ENCODE data around the gene DOCK8.

DOCK8 gene

GRCh38 chr9:419571-420171, 205.0 kb downstream of the DOCK8 start:
- DNase-seq (ENCODE audit: low read depth) = no peak

GRCh38 chr9:421896-422295, 207.2 kb downstream of the DOCK8 start:
- no peak for DNase-seq (ENCODE audit: low read depth)

GRCh38 chr9:426264-426663, 211.6 kb downstream of the DOCK8 start:
- no peak for DNase-seq (ENCODE audit: low read depth)

GRCh38 chr9:426976-427375, 212.3 kb downstream of the DOCK8 start:
- no peak for DNase-seq (ENCODE audit: low read depth)

GRCh38 chr9:431701-432100, 217.0 kb downstream of the DOCK8 start:
- DNase-seq (ENCODE audit: low read depth) = no peak

GRCh38 chr9:436482-436881, 221.8 kb downstream of the DOCK8 start:
- DNase-seq (ENCODE audit: low read depth) = no peak

GRCh38 chr9:437066-437465, 222.4 kb downstream of the DOCK8 start:
- no peak for DNase-seq (ENCODE audit: low read depth)

GRCh38 chr9:437574-438001, 222.9 kb downstream of the DOCK8 start:
- no peak for DNase-seq (ENCODE audit: low read depth)

GRCh38 chr9:438066-438465, 223.4 kb downstream of the DOCK8 start:
- DNase-seq (ENCODE audit: low read depth) = no peak

DNA sequence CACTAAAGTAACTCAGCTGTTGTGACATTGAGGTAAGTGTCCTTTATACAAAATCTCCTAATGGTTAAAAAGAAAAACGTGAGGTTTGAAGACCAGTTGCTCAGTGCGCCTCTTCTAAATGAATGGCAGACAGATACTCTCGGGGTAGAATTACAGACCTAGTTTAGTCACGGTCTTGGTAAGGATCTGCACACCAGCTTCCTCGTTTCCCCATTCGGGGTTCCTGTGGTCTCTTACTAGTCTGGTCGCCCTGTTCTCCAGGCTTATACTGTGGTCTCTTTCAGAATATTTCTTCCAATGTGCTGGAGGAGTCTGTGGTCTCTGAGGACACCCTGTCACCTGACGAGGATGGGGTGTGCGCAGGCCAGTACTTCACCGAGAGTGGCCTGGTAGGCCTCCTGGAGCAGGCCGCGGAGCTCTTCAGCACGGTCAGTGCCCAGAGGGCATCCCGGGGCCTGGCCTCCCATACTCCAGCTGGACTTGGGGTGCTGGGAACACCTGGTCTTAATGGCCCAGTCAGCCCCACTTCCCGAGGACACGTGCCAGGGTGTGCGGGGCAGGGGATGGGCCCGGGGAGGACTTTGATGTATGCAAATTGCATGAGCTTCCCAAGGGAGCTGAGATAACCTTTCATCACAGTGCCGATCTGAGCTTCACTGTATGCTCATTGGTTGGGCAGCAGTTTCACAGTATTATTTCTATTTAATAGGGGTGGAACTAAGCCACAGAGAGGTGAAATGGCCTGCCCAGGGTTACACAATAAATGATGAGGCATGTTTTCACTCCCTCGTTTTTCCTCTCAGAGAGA, 224.5 kb downstream of the DOCK8 start:
- DNase-seq (ENCODE audit: low read depth) = no peak

DNA sequence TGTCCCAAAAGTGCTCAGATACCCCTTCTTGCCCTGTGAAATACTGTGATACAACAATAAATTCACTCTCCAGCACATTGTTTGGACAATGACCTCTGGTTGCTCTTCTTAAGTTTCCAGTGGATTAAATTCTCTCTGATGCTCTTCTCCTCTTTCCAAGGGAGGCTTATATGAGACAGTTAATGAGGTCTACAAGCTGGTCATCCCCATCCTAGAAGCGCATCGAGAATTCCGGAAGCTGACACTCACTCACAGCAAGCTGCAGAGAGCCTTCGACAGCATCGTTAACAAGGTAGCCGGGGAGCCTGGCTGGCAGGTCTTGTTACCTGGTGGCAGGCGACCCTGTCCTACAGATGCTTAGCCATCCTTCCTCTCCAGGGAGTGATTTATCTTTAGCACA, 226.5 kb downstream of the DOCK8 start:
- no peak for DNase-seq (ENCODE audit: low read depth)

DNA sequence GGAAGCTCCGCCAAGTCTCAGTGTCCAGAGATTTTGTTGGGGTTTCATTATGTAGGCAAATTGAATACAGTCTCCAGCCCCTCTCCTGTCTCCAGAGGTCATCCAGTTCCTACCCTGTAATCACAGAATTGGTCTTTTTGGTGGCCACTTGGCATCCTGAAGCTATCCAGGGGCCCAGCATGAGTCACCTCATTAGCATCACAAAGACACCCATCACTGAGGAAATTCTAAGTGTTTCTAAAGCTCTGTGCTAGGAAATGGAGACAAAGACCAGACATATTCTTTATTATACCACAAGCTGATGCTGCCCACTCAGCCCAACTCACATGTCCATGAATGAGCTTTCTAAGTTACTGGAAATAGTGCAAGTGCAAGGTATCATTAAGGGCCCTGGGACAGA, 229.9 kb downstream of the DOCK8 start:
- DNase-seq (ENCODE audit: low read depth) = no peak

GRCh38 chr9:445033-445432, 230.4 kb downstream of the DOCK8 start:
- no peak for DNase-seq (ENCODE audit: low read depth)

- no peak for DNase-seq (ENCODE audit: low read depth)
Observed at GRCh38 chr9:446074-446699, 231.5 kb downstream of the DOCK8 start.

GRCh38 chr9:447230-448025, 232.8 kb downstream of the DOCK8 start:
- DNase-seq (ENCODE audit: low read depth) = peak; percentile 52

- DNase-seq (ENCODE audit: low read depth) = no peak
Observed at GRCh38 chr9:450057-450456, 235.4 kb downstream of the DOCK8 start.

DNA sequence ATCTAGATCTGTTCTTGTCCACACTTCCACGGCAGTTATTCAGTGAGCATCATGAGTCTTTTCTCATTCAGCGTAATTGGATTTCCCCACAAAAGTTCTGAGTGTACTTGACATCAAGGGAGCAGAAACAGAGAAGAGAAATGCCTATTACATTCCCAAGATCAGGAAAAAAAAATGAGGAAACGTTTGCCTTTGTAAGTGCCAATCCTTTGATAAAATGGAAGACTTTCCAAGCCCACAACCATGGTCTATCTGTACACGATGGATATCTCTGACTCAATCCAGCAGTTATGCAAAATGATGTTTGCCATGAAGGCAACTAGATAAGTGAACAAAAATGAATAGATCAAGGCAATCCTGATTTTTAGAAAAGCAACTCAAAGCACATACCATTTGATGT, 235.9 kb downstream of the DOCK8 start:
- no peak for DNase-seq (ENCODE audit: low read depth)

- DNase-seq (ENCODE audit: low read depth) = no peak
Observed at GRCh38 chr9:453832-454231, 239.2 kb downstream of the DOCK8 start.

DNA sequence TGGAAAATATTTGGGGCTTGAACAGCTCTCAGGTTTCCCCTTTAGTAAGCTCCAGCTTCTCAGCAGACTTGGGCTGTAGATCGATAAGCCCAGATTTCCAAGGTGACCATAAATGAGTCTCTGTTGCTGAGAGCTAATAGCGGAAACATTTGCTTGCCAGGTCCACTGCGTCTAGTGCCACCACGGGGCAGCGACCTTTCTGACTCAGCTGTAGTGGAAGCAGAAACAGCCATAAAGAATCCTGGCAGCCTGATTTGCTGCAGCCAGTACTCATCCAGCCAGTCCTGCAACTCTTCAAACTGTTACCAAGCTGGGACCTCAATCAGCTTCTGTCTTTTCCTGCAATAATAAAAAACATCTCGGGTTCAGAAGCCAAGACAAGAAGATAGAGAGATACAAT, 241.7 kb downstream of the DOCK8 start:
- no peak for DNase-seq (ENCODE audit: low read depth)

DNA sequence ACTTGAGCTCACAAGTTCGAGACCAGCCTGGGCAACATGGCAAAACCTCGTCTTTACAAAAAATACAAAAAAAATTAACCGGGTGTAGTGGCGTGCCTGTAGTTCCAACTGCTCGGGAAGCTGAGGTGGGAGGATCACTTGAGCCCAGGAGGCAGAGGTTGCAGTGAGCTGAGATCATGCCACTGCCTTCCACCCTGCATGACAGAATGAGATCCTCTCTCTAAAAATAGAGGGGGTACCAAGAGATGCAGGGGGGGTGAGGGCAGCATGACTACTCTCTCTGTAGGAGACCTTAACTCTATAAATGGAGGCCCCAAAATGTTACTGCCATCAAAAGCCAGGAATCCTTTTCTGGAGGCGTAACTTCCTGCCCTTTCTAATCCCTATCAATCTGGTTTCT, 243.9 kb downstream of the DOCK8 start:
- no peak for DNase-seq (ENCODE audit: low read depth)

GRCh38 chr9:459491-460444, 245.1 kb downstream of the DOCK8 start:
- no peak for DNase-seq (ENCODE audit: low read depth)

All from activated T-helper 1 cell treated with Interleukin-2 at 50 U/mL for 16 hours (primary cell).